Measurements from ENCODE around the gene TRPM3. TPM values are rescaled to one million over a fixed set of nuclear protein-coding genes. Genes with fewer than 3 reads are reported as not detected.

Gene TRPM3
- total and polyA plus RNA-seq, 2 of the 8 experiments (the other 6 are each of a cell fraction or from before 2014, with no cell fraction given): 2.4 to 10.9 TPM

- WGBS, 2 experiments (ENCODE audit: extremely low coverage in 1 of 2, insufficient coverage in 1 of 2, insufficient read length in 1 of 2, insufficient replicate concordance in 2 of 2, low coverage in 1 of 2, low lambda C conversion rate in 2 of 2, missing lambda C conversion rate in 1 of 2): 83% methylated on average over 2 of the region's 2 CpGs; no CpG with 5 or more reads in 1 of the 2 experiments
- H3K4me2 ChIP-seq (ENCODE audit: insufficient read depth in 1 of 2, low read depth in 2 of 2, low read length in 2 of 2): no peak overlapping the region
- TF ChIP-seq CREB1 (IDR thresholded peaks at IDR 0.05) (no peak), MAFK (IDR thresholded peaks at IDR 0.05; ENCODE audit: low read depth, low read length) (peak; percentile 84), BRCA1 (IDR thresholded peaks at IDR 0.05; ENCODE audit: low read depth, low read length) (no peak), MAX (IDR thresholded peaks at IDR 0.05) (no peak)
Measured at GRCh38 chr9:70986984-70987383, 134.4 kb downstream of the TRPM3 start.

More at GRCh38 chr9:70986984-70987383, 134.4 kb downstream of the TRPM3 start:
- Histone ChIP-seq H3K14ac (ENCODE audit: insufficient read length) (no peak overlapping the region), H3K18ac (ENCODE audit: extremely low read depth, low read length) (no peak overlapping the region), H3K79me1 (ENCODE audit: low read depth, low read length) (no peaks in the 10 kb centered on the region), H4K91ac (replicated peaks; ENCODE audit: insufficient read length, low read length) (no peak overlapping the region), H3K79me2 (ENCODE audit: control insufficient read depth in 1 of 2, insufficient read depth in 2 of 2, low read length in 2 of 2) (no peaks in the 10 kb centered on the region), H2AK5ac (ENCODE audit: low read depth, low read length) (no peak overlapping the region), H4K20me1 (replicated peaks in 1 of 2; ENCODE audit: control insufficient read depth in 1 of 2, insufficient read depth in 2 of 2, low read length in 2 of 2) (no peaks in the 10 kb centered on the region), H3K27me3 (replicated peaks in 1 of 4; ENCODE audit: control insufficient read depth in 3 of 4, extremely low read depth in 1 of 4, insufficient read depth in 3 of 4, low read length in 3 of 4) (no peaks in the 10 kb centered on the region), H2BK120ac (replicated peaks; ENCODE audit: low read depth, low read length) (no peak overlapping the region), H2BK12ac (ENCODE audit: low read depth, low read length) (no peak overlapping the region), H2BK5ac (ENCODE audit: low read depth, low read length) (no peak overlapping the region), H3K36me3 (ENCODE audit: control insufficient read depth in 2 of 4, insufficient read depth in 4 of 4, low read length in 3 of 4) (no peaks in the 10 kb centered on the region), H3K4me3 (ENCODE audit: extremely low read depth in 1 of 4, insufficient read depth in 2 of 4, low read depth in 3 of 4, low read length in 4 of 4) (no peak overlapping the region), H4K5ac (ENCODE audit: insufficient read length, low read depth, low read length) (no peak overlapping the region), H2AFZ (ENCODE audit: low read length) (no peak overlapping the region), H4K8ac (ENCODE audit: extremely low read depth, insufficient read depth, low read length) (no peak overlapping the region), H3K27ac (ENCODE audit: low read depth, low read length) (no peak overlapping the region), H3K4ac (replicated peaks; ENCODE audit: insufficient read length, low read depth, low read length) (no peak overlapping the region), H3K9me3 (ENCODE audit: insufficient read depth in 2 of 2, low read depth in 1 of 2, low read length in 1 of 2) (no peaks in the 10 kb centered on the region), H3K4me1 (replicated peaks in 1 of 4; ENCODE audit: control insufficient read depth in 3 of 4, insufficient read depth in 4 of 4, low read length in 3 of 4) (no peaks in the 10 kb centered on the region), H2BK20ac (ENCODE audit: low read length) (no peak overlapping the region), H3K56ac (replicated peaks; ENCODE audit: insufficient read length, low read depth, low read length) (no peak overlapping the region), H3K9ac (replicated peaks in 1 of 4; ENCODE audit: extremely low read depth in 1 of 4, low read depth in 3 of 4, low read length in 3 of 4) (no peak overlapping the region), H3K23me2 (ENCODE audit: low read depth, low read length) (no peaks in the 10 kb centered on the region), H3K23ac (ENCODE audit: insufficient read length) (no peak overlapping the region), H2BK15ac (ENCODE audit: low read length) (no peak overlapping the region)
- no peak for FAIRE-seq
- CTCF ChIA-PET (ENCODE audit: partially characterized antibody): interaction anchor here (1.3 kb wide), 1 partner anchor 14 kb away, joined by 3 read pairs; no protein-coding TSS in a partner anchor
- no peak for DNase-seq (ENCODE audit: low read depth in 1 of 2, low spot score in 2 of 2)
- POLR2A ChIA-PET (ENCODE audit: partially characterized antibody): no interaction called here

Data from H1 (cell line).